ENCODE data around the gene TOM1L1.

GRCh38 chr17:54947396-54947795, 46.7 kb downstream of the TOM1L1 start:
- TF ChIP-seq CTCF (IDR thresholded peaks at IDR 0.05): no peak
- no peak for TF ChIP-seq USF1 (CRISPR knock-in tag; IDR thresholded peaks at IDR 0.05)
- no peak for TF ChIP-seq ZNF425 (CRISPR knock-in tag; conservative IDR thresholded peaks at IDR 0.05)
- TF ChIP-seq ESRRA (CRISPR knock-in tag; IDR thresholded peaks at IDR 0.05; ENCODE audit: borderline replicate concordance): no peak
- no peak for TF ChIP-seq ZBTB21 (CRISPR knock-in tag; IDR thresholded peaks at IDR 0.05; ENCODE audit: borderline replicate concordance)
- TF ChIP-seq NR3C1 (CRISPR knock-in tag; conservative IDR thresholded peaks at IDR 0.05; ENCODE audit: low read depth): no peak
- TF ChIP-seq SMAD4 (CRISPR knock-in tag; IDR thresholded peaks at IDR 0.05): no peak
- TF ChIP-seq MAX (CRISPR knock-in tag; IDR thresholded peaks at IDR 0.05): no peak
- no peak for TF ChIP-seq GABPB1 (CRISPR knock-in tag; IDR thresholded peaks at IDR 0.05)
- TF ChIP-seq ELF4 (CRISPR knock-in tag; IDR thresholded peaks at IDR 0.05; ENCODE audit: low read depth): no peak
- no peak for TF ChIP-seq SMAD3 (CRISPR knock-in tag; IDR thresholded peaks at IDR 0.05; ENCODE audit: borderline replicate concordance)
